GM18870 (cell line): ENCODE data around the gene DCP2.

Experiments
- ATAC-seq: cut with Tn5 transposase; IDR thresholded peaks from one replicate; pipeline ENCODE4 v1.9.1; 2021; ENCODE audit warnings: moderate library complexity; ENCODE audit not compliant: unreplicated experiment

DCP2 gene

GRCh38 chr5:112965733-112966306 is 10.8 kb upstream of the DCP2 start:
- no peak for ATAC-seq

- no peak for ATAC-seq
These were observed 9.0 kb upstream of the DCP2 start for GRCh38 chr5:112967520-112968083.

GRCh38 chr5:112968411-112969106 is 8.0 kb upstream of the DCP2 start:
- ATAC-seq, result no peak

- ATAC-seq, result no peak
These were observed 5.3 kb upstream of the DCP2 start for GRCh38 chr5:112971276-112971675.

GRCh38 chr5:112973036-112973435 is 3.6 kb upstream of the DCP2 start:
- ATAC-seq, result no peak

GRCh38 chr5:112973904-112974303 is 2.7 kb upstream of the DCP2 start:
- no peak for ATAC-seq

- no peak for ATAC-seq
These were observed 1.7 kb upstream of the DCP2 start for GRCh38 chr5:112974901-112975300.

- no peak for ATAC-seq
These were observed 722 bp upstream of the DCP2 start for GRCh38 chr5:112975721-112976431.

- no peak for ATAC-seq
These were observed 853 bp downstream of the DCP2 start for GRCh38 chr5:112977440-112977861.

GRCh38 chr5:112978836-112979235 is 2.2 kb downstream of the DCP2 start:
- ATAC-seq, result no peak

GRCh38 chr5:112979723-112980122 is 3.1 kb downstream of the DCP2 start:
- no peak for ATAC-seq

GRCh38 chr5:112983363-112983762 is 6.8 kb downstream of the DCP2 start:
- no peak for ATAC-seq

GRCh38 chr5:112986224-112986623 is 9.6 kb downstream of the DCP2 start:
- no peak for ATAC-seq

- ATAC-seq, result peak; percentile 80
These were observed 19.4 kb downstream of the DCP2 start for GRCh38 chr5:112995764-112996618.

- no peak for ATAC-seq
These were observed 20.3 kb downstream of the DCP2 start for GRCh38 chr5:112996830-112997374.

GRCh38 chr5:112998296-112998695 is 21.7 kb downstream of the DCP2 start:
- no peak for ATAC-seq

GRCh38 chr5:113000466-113000865 is 23.9 kb downstream of the DCP2 start:
- ATAC-seq, result no peak

- no peak for ATAC-seq
These were observed 25.8 kb downstream of the DCP2 start for GRCh38 chr5:113002423-113002822.

GRCh38 chr5:113003763-113004162 is 27.2 kb downstream of the DCP2 start:
- ATAC-seq, result no peak

GRCh38 chr5:113005454-113005853 is 28.9 kb downstream of the DCP2 start:
- no peak for ATAC-seq
